Measurements from ENCODE around the gene HAO2.

Gene HAO2

DNA sequence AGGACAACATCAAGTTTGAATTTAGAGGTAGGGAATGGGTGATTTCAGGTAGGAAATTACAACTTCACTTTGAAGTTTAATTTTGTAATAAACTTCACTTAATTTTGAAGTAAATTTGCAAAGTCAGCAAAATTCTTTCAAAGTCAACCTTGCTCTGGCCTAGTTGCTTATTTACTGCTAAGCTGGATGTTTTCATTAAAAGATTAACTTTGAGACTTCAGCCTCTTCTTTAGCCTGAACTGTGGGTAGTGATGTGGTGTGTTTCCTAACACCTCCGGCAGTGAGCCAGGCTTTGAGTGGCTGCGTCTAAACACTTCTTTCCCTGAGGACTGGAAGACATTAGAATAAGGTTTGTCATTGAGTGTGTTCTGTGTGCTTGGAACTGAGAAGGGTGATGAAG is at the start of gene HAO2:
HAO2 (plus strand) TSS at position 232 of the 400 bp plus-strand sequence. CDS start 12,301 bp downstream, outside the sequence.
- peak within 1 kb of the TSS in 2 of 3 experiments; percentile 14 to 63 for H3K4me3 Mint-ChIP-seq
- TF ChIP-seq, protein P1, sequence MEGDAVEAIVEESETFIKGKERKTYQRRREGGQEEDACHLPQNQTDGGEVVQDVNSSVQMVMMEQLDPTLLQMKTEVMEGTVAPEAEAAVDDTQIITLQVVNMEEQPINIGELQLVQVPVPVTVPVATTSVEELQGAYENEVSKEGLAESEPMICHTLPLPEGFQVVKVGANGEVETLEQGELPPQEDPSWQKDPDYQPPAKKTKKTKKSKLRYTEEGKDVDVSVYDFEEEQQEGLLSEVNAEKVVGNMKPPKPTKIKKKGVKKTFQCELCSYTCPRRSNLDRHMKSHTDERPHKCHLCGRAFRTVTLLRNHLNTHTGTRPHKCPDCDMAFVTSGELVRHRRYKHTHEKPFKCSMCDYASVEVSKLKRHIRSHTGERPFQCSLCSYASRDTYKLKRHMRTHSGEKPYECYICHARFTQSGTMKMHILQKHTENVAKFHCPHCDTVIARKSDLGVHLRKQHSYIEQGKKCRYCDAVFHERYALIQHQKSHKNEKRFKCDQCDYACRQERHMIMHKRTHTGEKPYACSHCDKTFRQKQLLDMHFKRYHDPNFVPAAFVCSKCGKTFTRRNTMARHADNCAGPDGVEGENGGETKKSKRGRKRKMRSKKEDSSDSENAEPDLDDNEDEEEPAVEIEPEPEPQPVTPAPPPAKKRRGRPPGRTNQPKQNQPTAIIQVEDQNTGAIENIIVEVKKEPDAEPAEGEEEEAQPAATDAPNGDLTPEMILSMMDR (IDR thresholded peaks at IDR 0.05; ENCODE audit: unreplicated experiment in 3 of 3) = no peak

DNA sequence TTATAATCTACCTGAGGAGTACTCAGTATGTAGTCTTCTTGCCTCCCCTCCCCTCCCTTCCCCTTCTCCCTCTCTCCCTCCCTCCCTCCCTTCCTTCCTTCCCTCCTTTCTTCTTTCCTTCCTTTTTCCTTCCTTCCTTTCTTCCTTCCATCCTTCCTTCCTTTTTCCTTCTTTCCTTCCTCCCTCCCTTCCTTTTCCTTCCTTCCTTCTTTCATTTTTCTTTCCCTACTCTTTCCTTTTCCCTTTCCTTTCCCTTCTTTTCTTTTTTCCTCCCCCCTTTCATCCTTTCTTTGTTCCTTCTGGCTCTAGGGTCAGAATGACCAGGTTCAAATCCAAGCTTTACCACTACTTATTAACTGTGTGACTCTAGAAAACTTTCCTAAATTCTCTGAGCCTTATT is 48.5 kb upstream of the HAO2 start:
- H3K36me3 Mint-ChIP-seq (ENCODE audit: low read depth) = no peaks in the 10 kb centered on the region
- H3K4me3 Mint-ChIP-seq = no peak overlapping the region
- no peaks in the 10 kb centered on the region for H3K9me3 Mint-ChIP-seq
- peaks cover 7% of the 10 kb centered on the region for H3K4me1 Mint-ChIP-seq
- TF ChIP-seq, protein P1 (IDR thresholded peaks at IDR 0.05; ENCODE audit: unreplicated experiment in 3 of 3) = no peak
- H3K27ac Mint-ChIP-seq = peak overlapping the region in 1 of 3 experiments; percentile 82
- peaks cover 24% of the 10 kb centered on the region for H3K27me3 Mint-ChIP-seq (ENCODE audit: low read depth)

More for the DNA sequence above, at the start of gene HAO2:
- Mint-ChIP-seq H3K9me3 (no peaks in the 10 kb centered on the region), H3K4me1 (peaks cover 22% of the 10 kb centered on the region), H3K36me3 (ENCODE audit: low read depth) (no peaks in the 10 kb centered on the region), H3K27ac (peak within 1 kb of the TSS; percentile 67 to 92 (median 84)), H3K27me3 (ENCODE audit: low read depth) (peaks cover 14% of the 10 kb centered on the region)

DNA sequence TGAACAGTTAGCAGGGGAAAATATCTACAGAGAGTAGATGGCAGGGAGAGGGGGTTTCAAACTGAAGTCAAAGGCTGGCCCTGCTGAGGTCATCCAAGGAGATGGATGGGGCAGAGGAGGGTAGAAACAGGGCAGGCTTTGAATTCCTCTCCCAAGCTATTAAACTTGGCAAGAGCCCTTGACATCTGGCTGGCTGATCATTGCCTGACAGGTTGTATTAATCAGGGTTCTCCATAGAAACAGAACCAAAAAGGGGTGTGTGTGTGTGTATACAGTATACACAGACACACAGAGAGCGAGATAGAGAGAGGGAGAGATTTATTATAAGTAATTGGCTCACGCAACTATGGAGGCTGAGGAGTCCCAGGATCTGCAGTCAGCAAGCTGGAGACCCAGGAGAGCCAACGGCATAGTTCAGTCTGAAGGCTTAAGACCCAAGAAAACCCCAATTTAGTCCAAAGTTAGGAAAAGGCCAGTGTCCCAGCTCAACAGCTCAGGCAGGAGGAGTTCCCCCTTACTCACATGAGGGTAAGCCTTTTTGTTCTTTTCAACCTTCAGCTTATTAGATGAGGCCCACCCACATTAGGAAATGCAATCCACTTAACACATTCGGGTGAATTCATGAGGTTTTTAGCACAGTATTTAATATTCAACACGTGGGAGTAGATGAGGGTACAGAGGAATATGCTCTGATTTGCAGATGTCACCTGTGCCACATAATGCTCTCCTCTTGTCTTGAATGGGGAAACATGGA is 46.7 kb upstream of the HAO2 start:
- no peaks in the 10 kb centered on the region for H3K36me3 Mint-ChIP-seq (ENCODE audit: low read depth)
- TF ChIP-seq, protein P1 (IDR thresholded peaks at IDR 0.05; ENCODE audit: unreplicated experiment in 3 of 3) = no peak
- no peaks in the 10 kb centered on the region for H3K9me3 Mint-ChIP-seq
- peaks cover 14% of the 10 kb centered on the region for H3K4me1 Mint-ChIP-seq
- H3K4me3 Mint-ChIP-seq = no peak overlapping the region
- H3K27me3 Mint-ChIP-seq (ENCODE audit: low read depth) = peaks cover 40% of the 10 kb centered on the region
- peak overlapping the region in 2 of 3 experiments; percentile 35 for H3K27ac Mint-ChIP-seq

DNA sequence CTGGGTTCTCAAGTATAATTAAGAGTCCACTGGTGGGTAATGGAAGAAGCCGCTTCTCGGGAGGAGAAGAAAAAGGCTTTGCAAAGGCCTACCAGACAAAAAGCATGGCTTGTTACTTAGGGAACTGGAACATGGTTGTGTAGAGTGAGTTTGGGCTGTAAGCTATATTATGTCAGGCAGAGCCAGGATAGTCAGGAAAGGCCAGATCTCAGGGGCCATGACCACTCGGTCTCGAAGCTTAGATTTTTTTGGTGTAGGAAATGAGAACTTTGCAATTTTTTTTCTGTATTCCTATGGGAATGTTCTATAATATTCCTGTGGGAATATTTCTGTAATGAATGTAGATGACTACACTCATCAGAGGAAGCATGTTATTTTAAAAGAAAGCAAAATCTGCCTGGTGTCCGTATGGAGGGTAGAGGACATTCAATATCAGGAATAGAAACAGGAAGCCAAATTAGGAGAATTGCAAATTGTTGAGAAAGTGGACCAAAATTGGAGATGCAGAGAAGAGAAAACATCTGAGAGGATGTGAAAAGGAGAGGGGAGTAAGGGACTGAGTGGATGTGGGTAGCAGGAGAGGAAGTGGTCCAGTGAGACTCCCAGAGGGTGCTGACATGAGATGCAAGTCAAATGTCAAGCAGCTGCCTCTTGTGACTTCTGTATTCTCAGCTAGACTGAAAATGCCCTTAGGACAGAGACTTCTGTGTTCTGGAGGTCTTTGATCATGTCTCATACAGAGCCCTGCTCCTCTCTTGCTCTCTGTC is 45.2 kb upstream of the HAO2 start:
- no peaks in the 10 kb centered on the region for H3K36me3 Mint-ChIP-seq (ENCODE audit: low read depth)
- no peaks in the 10 kb centered on the region for H3K9me3 Mint-ChIP-seq
- TF ChIP-seq, protein P1 (IDR thresholded peaks at IDR 0.05; ENCODE audit: unreplicated experiment in 3 of 3) = no peak
- H3K27me3 Mint-ChIP-seq (ENCODE audit: low read depth) = peaks cover 44% of the 10 kb centered on the region
- H3K4me1 Mint-ChIP-seq = peaks cover 30% of the 10 kb centered on the region
- peak overlapping the region in 1 of 3 experiments; percentile 3 for H3K27ac Mint-ChIP-seq
- H3K4me3 Mint-ChIP-seq = no peak overlapping the region

DNA sequence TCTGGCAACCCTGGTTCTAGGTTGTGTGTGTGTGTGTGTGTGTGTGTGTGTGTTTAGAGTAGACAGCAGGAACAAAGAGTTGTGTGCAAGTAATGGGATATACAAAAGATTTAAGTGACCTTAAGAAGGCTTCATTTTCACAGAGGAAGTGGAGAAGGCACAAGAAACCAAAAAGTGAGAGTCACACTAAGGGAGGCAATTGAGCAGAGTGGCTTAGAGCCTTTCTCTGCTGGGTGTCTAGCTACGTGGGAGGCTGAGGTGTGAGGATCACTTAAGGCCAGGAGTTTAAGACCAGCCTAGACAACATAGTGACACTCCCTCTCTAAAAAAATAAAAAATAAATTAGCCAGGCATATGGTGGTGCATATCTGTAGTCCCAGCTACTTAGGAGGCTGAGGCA is 44.4 kb upstream of the HAO2 start:
- H3K4me3 Mint-ChIP-seq = no peak overlapping the region
- no peak overlapping the region for H3K27ac Mint-ChIP-seq
- H3K36me3 Mint-ChIP-seq (ENCODE audit: low read depth) = no peaks in the 10 kb centered on the region
- H3K9me3 Mint-ChIP-seq = no peaks in the 10 kb centered on the region
- TF ChIP-seq, protein P1 (IDR thresholded peaks at IDR 0.05; ENCODE audit: unreplicated experiment in 3 of 3) = no peak
- peaks cover 38% of the 10 kb centered on the region for H3K4me1 Mint-ChIP-seq
- H3K27me3 Mint-ChIP-seq (ENCODE audit: low read depth) = peaks cover 47% of the 10 kb centered on the region

Data from nephron (organoid).